SK-MEL-5 (cell line): ENCODE results near the gene TFAM. TPM values are rescaled to one million over a fixed set of nuclear protein-coding genes. Genes with fewer than 3 reads are reported as not detected.
"Not testable (repeated sequence)": the region's sequence is repeated elsewhere in the genome, so short reads cannot be mapped to it uniquely, and the experiment has no call there.

Experiments
- DNase-seq: peaks from one replicate; pipeline ENCODE4 v3.0.0-alpha.2; 2016; ENCODE audit warnings: low read depth, low spot score
- in situ Hi-C: cut with HindIII; loops from 2 replicates; pipeline ENCODE4 v1.10.0; 2016; ENCODE audit warnings: low sequenced_read_pairs, high pct_unique_total_duplicates, low pct_unique_long_range_greater_than_20kb
- total RNA-seq: library from RNA; depleted of rRNA; stranded (reverse); fragments of >200 nt; shearing (Covaris generic); gene quantifications from 2 replicates; pipeline ENCODE4 v1.2.3, GENCODE V29; 2014

Gene TFAM
- total RNA-seq, 1 experiment from 2014 or later: 72.5 TPM

DNA sequence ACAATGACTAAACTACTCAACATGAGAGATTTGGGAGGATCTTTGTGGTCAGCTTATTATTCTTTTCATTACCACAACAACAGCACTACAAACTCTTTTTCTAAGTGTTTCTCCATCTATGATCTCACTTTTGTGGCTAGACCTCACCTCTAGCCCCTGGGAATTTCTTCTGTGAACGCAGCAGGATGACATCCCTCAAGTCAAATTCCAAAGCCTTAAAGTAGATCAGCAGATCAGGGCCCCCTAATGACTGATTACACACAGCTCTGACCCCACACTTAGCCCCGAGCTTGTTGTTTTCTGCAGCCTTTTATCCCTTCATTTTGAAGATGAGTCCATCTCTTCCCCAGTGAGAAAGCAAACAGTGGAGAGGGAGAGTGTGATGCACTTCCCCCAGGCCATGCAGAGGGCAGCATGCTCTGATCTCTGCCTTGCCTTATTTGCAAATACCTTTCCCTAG lies 27.3 kb downstream of the TFAM start:
- in situ Hi-C loops: no loop called here
- no peak for DNase-seq

DNA sequence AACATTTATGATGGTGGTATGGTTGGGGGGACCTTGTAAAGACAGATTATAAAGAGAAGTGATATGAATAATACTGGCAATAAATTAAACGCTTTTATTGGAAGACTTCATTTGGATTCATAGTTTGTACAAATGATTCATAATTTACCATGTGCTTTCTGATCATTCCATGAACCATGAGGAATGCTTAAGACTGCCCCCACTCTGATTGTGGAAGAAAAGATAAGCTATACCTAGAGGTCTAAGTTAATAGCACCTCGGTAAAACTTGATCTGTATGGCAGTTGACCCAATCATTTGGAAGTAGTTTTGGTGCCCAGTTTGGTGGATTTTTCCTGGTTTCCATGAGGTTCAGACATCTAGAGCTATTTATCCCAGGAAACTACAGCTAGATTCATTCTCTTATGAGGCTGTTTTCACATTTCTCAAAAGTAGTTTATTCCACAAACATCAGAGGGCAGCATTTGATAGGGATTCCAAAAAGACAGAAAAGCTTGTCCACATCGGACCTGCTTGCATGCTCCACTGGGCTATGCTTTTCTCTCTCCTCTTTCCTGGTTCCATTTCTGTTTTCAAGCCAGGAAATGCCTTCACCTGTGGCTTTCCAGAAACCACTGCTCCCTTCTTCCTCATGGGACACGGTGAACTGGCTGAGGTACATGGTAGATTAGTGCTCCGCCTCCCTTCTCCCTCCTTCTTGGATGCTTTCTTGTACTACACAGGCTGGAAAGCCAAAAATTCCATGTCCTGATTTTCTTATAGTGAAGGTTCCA lies 29.2 kb downstream of the TFAM start:
- in situ Hi-C loops: no loop called here
- peak; percentile 73 for DNase-seq

- in situ Hi-C loops: no loop called here
- DNase-seq: no peak
Observed at GRCh38 chr10:58415757-58416156, 30.5 kb downstream of the TFAM start.

GRCh38 chr10:58417902-58418301 lies 32.7 kb downstream of the TFAM start:
- DNase-seq, in situ Hi-C loops: not testable (repeated sequence)

GRCh38 chr10:58424176-58424575 lies 39.0 kb downstream of the TFAM start:
- DNase-seq: no peak
- in situ Hi-C loops: no loop called here

- DNase-seq, in situ Hi-C loops: not testable (repeated sequence)
Observed at GRCh38 chr10:58428436-58428835, 43.2 kb downstream of the TFAM start.

- DNase-seq: no peak
- in situ Hi-C loops: no loop called here
Observed at GRCh38 chr10:58431903-58432302, 46.7 kb downstream of the TFAM start.

GRCh38 chr10:58433066-58433465 lies 47.9 kb downstream of the TFAM start:
- in situ Hi-C loops: no loop called here

DNA sequence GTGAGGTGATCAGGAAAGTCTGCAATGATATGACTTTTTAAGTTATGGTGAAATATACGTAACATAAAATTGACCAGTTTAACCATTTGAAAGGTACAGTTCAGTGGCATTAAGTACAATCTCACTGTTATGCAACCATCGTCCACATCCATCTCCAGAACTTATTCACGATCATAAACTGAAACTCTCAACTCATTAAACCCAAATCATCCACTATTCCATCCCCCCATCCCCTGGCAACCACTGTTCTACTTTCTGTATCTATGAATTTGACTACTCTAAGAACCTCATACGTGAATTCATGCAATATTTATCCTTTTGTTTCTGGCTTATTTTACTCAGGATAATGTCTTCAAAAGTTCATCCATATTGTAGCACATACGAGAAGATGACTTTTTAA lies 48.4 kb downstream of the TFAM start:
- DNase-seq: no peak
- in situ Hi-C loops: no loop called here

More at GRCh38 chr10:58433066-58433465, 47.9 kb downstream of the TFAM start:
- DNase-seq: no peak

- peak; percentile 92 for DNase-seq
- in situ Hi-C loops: no loop called here
Observed at GRCh38 chr10:58435297-58435985, 50.2 kb downstream of the TFAM start.

- in situ Hi-C loops: no loop called here
- DNase-seq: peak; percentile 37
Observed at GRCh38 chr10:58436071-58436470, 50.9 kb downstream of the TFAM start.

DNA sequence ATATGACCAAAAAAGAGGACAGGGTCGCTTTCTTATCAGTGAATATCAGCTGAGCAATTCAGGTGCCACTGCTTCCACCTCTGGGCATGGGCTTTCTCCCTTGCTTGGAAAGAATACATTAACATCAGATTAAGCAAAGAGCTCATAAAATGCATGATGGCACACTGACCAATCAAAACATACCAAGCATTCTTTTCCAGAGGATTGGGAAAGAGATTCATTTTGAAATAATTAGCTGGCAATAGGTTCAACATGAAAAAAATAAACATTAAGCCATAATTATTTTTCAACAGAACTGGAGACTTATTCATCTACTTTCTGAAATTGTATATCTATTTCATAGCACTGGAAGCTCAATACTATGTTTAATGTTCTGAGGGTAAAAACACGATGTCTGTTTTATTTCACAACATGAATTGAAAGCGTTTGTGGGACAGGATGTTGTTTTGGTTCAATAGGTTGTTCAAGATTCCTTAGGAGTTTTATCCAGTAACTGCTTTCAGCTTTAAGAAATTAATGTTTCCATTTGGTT lies 53.2 kb downstream of the TFAM start:
- in situ Hi-C loops: no loop called here
- no peak for DNase-seq

- no peak for DNase-seq
- in situ Hi-C loops: no loop called here
Observed at GRCh38 chr10:58438986-58439385, 53.8 kb downstream of the TFAM start.

DNA sequence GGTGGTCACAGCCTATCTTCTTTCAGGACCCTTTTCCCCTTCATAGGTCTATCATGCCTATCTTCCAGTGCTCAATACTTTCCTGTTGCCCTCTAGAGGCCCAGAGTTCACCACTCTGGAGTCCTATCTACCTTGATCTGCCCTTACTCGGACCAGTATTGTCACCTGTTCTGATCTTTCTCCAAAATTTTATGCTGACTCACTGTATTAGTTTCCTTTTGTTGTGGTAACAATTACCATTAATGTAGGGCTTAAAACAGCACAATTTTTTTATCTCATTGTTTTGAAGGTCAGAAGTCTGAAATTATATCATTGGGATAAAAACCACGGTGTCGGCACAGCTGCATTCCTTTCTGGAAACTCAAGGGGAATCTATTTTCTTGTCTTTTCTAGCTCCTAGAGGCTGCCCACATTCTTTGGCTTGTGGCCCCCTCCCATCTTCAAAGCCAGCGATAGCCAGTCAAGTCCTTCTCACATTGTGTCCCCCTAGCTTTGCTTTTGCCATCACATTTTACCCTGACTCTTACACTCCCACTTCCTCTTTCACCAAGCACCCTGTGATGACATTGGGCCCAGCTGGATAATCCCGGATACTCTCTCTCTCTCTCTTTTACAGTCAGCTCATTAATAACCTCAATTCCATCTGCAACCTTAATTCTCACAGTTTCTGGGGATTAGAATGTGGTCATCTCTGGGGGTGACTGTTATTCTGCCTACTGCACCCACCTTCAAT lies 54.6 kb downstream of the TFAM start:
- in situ Hi-C loops: no loop called here
- no peak for DNase-seq

- DNase-seq: no peak
- in situ Hi-C loops: no loop called here
Observed at GRCh38 chr10:58440484-58440883, 55.3 kb downstream of the TFAM start.

- DNase-seq: no peak
- in situ Hi-C loops: no loop called here
Observed at GRCh38 chr10:58444321-58444720, 59.1 kb downstream of the TFAM start.

DNA sequence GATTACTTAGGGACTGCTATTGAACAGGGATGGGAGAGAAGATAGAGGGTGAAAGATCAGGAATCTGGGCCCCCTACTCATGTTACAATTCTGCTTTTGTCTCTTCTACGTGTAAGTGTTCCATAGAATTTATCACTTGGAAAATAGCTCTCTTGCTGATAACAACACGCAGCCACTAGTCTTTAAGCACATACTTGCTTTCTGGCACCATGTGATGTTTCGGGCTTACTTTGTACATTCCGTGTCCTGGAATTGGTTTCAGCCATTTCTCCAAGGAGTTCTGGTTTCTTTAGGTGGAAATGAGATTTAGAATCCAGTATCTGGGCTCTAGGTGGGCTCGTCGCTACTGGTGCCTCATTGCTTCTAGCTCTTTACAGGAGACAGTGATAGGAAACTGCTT lies 59.7 kb downstream of the TFAM start:
- DNase-seq: no peak
- in situ Hi-C loops: no loop called here
